HepG2 (cell line): Measurements from ENCODE around the gene CCDC136. TPM values are rescaled to one million over a fixed set of nuclear protein-coding genes. Genes with fewer than 3 reads are reported as not detected.

Source experiments
- ATAC-seq: fragments of 200-7000 bp; cut with Tn5 transposase; 3 replicates; pipeline ENCODE4 v1.9.1; 2020; ENCODE audit warnings: mild to moderate bottlenecking, moderate library complexity
- BruUV-seq: library from RNA; stranded (reverse); fragments of 400-500 nt; replicated peaks from 2 replicates; lab custom pipeline; 2021; lab: Mats Ljungman, UMichigan
- CTCF ChIA-PET: fragments of 300-600 bp; formaldehyde crosslinking; extraction: SDS; loops from one replicate; lab custom pipeline; 2021; ENCODE audit warnings: low total read pairs, inconsistent platforms, low intra/inter-chr PET ratio; lab: Yijun Ruan, JAX
- POLR2A ChIA-PET: fragments of 350-600 bp; sonication (Branson Sonifier 250); formaldehyde crosslinking; loops from one replicate; lab custom pipeline; 2020; ENCODE audit warnings: antibody characterized with exemption, inconsistent platforms; lab: Yijun Ruan, JAX
- DNase-seq: peaks from one replicate; pipeline ENCODE4 v3.0.0-alpha.2; 2015; ENCODE audit warnings: low spot score
- FAIRE-seq: peaks from 3 replicates; lab custom pipeline; 2011; peaks lifted over from hg19 to GRCh38; lab: Jason Lieb, UNC
- H2AFZ ChIP-seq: one replicate; pipeline ENCODE4 v1.6.1; 2011; ENCODE audit warnings: low read length, inconsistent platforms
- H3K27ac ChIP-seq: fragments of 300-600 bp; 3 replicates; pipeline ENCODE4 v1.8.0; 2011; ENCODE audit warnings: mixed run types, mild to moderate bottlenecking, mixed read lengths, low read length, inconsistent platforms; ENCODE audit not compliant: insufficient read depth; ENCODE audit errors: extremely low read length
- H3K27me3 ChIP-seq, 2 experiments: fragments of 200-600 bp in 1 of 2; 2 replicates in 1 of 2; 3 replicates in 1 of 2; pipeline versions ENCODE4 v1.6.0 to v1.8.0; 2011; ENCODE audit warnings: low read length in 2 of 2, mild to moderate bottlenecking in 2 of 2, moderate library complexity in 2 of 2, inconsistent platforms in 1 of 2; ENCODE audit not compliant: insufficient read depth in 2 of 2, control insufficient read depth in 1 of 2
- H3K36me3 ChIP-seq, 2 experiments: fragments of 200-600 bp in 1 of 2; replicated peaks in 1 of 2; 2 replicates in 1 of 2; 3 replicates in 1 of 2; pipeline versions ENCODE4 v1.5.1 to v1.8.0; 2011; ENCODE audit warnings: low read length in 2 of 2, inconsistent platforms in 1 of 2; ENCODE audit not compliant: insufficient read depth in 2 of 2, control insufficient read depth in 1 of 2
- H3K4me1 ChIP-seq: 2 replicates; pipeline ENCODE4 v1.5.1; 2012; ENCODE audit warnings: low read length, inconsistent platforms; ENCODE audit not compliant: insufficient read depth
- H3K4me2 ChIP-seq: 2 replicates; pipeline ENCODE4 v1.6.0; 2011; ENCODE audit warnings: low read depth, low read length, inconsistent platforms
- H3K4me3 ChIP-seq, 3 experiments: fragments of 200-600 bp in 1 of 3; sonication (generic), shearing (Covaris generic) in 1 of 3; replicated peaks in 1 of 3; 2 replicates each; pipeline ENCODE4 v1.5.1; 2011 to 2016; ENCODE audit warnings: low read length in 3 of 3, inconsistent platforms in 2 of 3, low read depth in 2 of 3, mild to moderate bottlenecking in 2 of 3, control low read depth in 1 of 3, mixed read lengths in 1 of 3; ENCODE audit not compliant: insufficient read depth in 1 of 3
- H3K79me2 ChIP-seq: one replicate; pipeline ENCODE4 v1.6.1; 2011; ENCODE audit warnings: low read length, inconsistent platforms; ENCODE audit not compliant: insufficient read depth
- H3K9ac ChIP-seq: 2 replicates; pipeline ENCODE4 v1.6.0; 2011; ENCODE audit warnings: mild to moderate bottlenecking, low read depth, low read length, inconsistent platforms; ENCODE audit not compliant: insufficient read depth
- H3K9me3 ChIP-seq: 2 replicates; pipeline ENCODE4 v1.5.1; 2012; ENCODE audit warnings: mild to moderate bottlenecking, low read length
- H4K20me1 ChIP-seq: 2 replicates; pipeline ENCODE4 v1.6.0; 2011; ENCODE audit warnings: inconsistent platforms, mild to moderate bottlenecking, low read length, moderate library complexity; ENCODE audit not compliant: insufficient read depth
- AKNA ChIP-seq: sonication (generic); formaldehyde crosslinking; IDR thresholded peaks from 2 replicates; pipeline ENCODE4 v1.4.0; 2020; ENCODE audit warnings: missing genetic modification reagents, borderline replicate concordance
- ERF ChIP-seq: IDR thresholded peaks from 2 replicates; pipeline ENCODE4 v1.6.1; 2018; ENCODE audit warnings: missing biosample characterization, missing genetic modification reagents
- HMGXB3 ChIP-seq: sonication (generic); formaldehyde crosslinking; IDR thresholded peaks from 2 replicates; pipeline ENCODE4 v1.4.0; 2020; ENCODE audit warnings: missing genetic modification reagents, borderline replicate concordance
- HNRNPK ChIP-seq: fragments of 200-400 bp; formaldehyde crosslinking; IDR thresholded peaks from 2 replicates; pipeline ENCODE4 v1.6.1; 2018; ENCODE audit warnings: low read length, low read depth, moderate library complexity, mild to moderate bottlenecking; ENCODE audit not compliant: poor library complexity, severe bottlenecking
- MIXL1 ChIP-seq: IDR thresholded peaks from 2 replicates; pipeline ENCODE4 v1.6.1; 2016
- REL ChIP-seq: sonication (generic); formaldehyde crosslinking; conservative IDR thresholded peaks from 2 replicates; pipeline ENCODE4 v1.8.0; 2022; ENCODE audit warnings: mild to moderate bottlenecking, missing genetic modification reagents, moderate library complexity
- SP4 ChIP-seq: sonication (generic); formaldehyde crosslinking; IDR thresholded peaks from 2 replicates; pipeline ENCODE4 v1.8.1; 2023; ENCODE audit warnings: mild to moderate bottlenecking, missing genetic modification reagents
- SRY ChIP-seq: sonication (generic); formaldehyde crosslinking; IDR thresholded peaks from 2 replicates; pipeline ENCODE4 v1.8.0; 2022; ENCODE audit warnings: mild to moderate bottlenecking, missing genetic modification reagents
- ZBTB20 ChIP-seq: sonication (generic); formaldehyde crosslinking; IDR thresholded peaks from 2 replicates; pipeline ENCODE4 v1.8.1; 2023; ENCODE audit warnings: missing genetic modification reagents, low read depth, mild to moderate bottlenecking, borderline replicate concordance
- ZNF83 ChIP-seq: sonication (generic); formaldehyde crosslinking; IDR thresholded peaks from 2 replicates; pipeline ENCODE4 v1.4.0; 2020; ENCODE audit warnings: missing genetic modification reagents, mild to moderate bottlenecking, borderline replicate concordance
- WGBS: methylation state at CpG from one replicate; pipeline ENCODE4 v1.1.6; 2017; ENCODE audit warnings: low lambda C conversion rate; 5-methylcytosine and 5-hydroxymethylcytosine counted together
- in situ Hi-C: cut with HindIII; loops from 2 replicates; pipeline ENCODE4 v1.10.0; 2017; ENCODE audit warnings: low pct_unique_long_range_greater_than_20kb; ENCODE audit not compliant: extremely low pct_ligation_motif_present
- intact Hi-C: fragments of 100-400 bp; cut with micrococcal nuclease; formaldehyde crosslinking; loops from one replicate; pipeline ENCODE4 v1.10.0; 2022; ENCODE audit not compliant: unreplicated experiment
- polyA plus RNA-seq, 8 experiments: library from polyadenylated mRNA; depleted of rRNA in 3 of 8; stranded (reverse) in 7 of 8; unstranded in 1 of 8; fragments of >200 nt; fragmentation: Illumina TruSeq in 4 of 8; extraction: Trizol in 4 of 8; gene quantifications; 2 replicates each; pipeline versions ENCODE4 v1.2.1 to v1.2.3, GENCODE V29; 2011 to 2016; ENCODE audit warnings: low read depth in 4 of 8, missing spikeins in 1 of 8, mixed read lengths in 1 of 8; ENCODE audit not compliant: insufficient read depth in 1 of 8
- total RNA-seq, 5 experiments: library from RNA; depleted of rRNA; stranded (reverse); fragments of >200 nt; fragmentation: Illumina TruSeq; extraction: Trizol; gene quantifications; 2 replicates each; pipeline ENCODE4 v1.2.3, GENCODE V29; 2016; ENCODE audit warnings: low read depth in 1 of 5
- TF ChIP-seq, protein P1 (sequence below): conservative IDR thresholded peaks from 2 replicates; pipeline ENCODE4 v1.6.1; 2018; ENCODE audit warnings: missing genetic modification reagents

The CCDC136 gene
- total and polyA plus RNA-seq, 2 of the 13 experiments (the other 11 are each of a cell fraction or from before 2014, with no cell fraction given) = 0.04 to 0.38 TPM

DNA sequence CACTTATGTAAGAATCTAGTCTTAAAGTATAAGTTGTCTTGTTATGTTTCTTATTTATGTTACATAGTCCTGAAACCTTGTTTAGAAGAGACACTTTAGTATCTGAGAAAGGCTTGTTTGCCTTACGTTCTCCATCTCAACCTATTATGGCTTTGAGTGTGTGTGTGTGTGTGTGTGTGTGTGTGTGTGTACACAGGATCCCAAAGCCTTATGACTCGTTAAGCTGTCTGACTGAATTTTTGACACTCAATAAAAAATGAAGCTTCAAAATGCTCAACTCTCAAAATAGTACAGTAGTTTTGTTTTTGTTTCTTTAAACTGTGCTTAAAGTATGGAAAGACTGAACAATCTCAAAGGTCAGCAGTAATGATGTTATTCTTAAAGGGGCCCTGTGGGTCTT lies 34.6 kb upstream of the CCDC136 start:
- no peak for FAIRE-seq
- no peak overlapping the region for H3K4me2 ChIP-seq
- no peaks in the 10 kb centered on the region for H3K9me3 ChIP-seq
- WGBS = 98% methylated on average over 2 of the region's 2 CpGs
- no peaks in the 10 kb centered on the region for H3K4me1 ChIP-seq
- CTCF ChIA-PET = no interaction called here
- H3K27ac ChIP-seq = no peak overlapping the region
- no TSS peak for BruUV-seq
- no peak for ATAC-seq
- POLR2A ChIA-PET = no interaction called here
- in situ Hi-C loops (no loop called here), intact Hi-C loops (no loop called here)
- DNase-seq = no peak
- H3K79me2 ChIP-seq = peaks cover 13% of the 10 kb centered on the region
- no peak overlapping the region for H3K4me3 ChIP-seq
- H3K36me3 ChIP-seq = peaks cover 12 to 88% of the 10 kb centered on the region in 2 experiments
- peaks cover 12% of the 10 kb centered on the region; the same call in 1 of the 2 replicates for H4K20me1 ChIP-seq
- no peak overlapping the region for H3K9ac ChIP-seq
- no peaks in the 10 kb centered on the region for H3K27me3 ChIP-seq
- H2AFZ ChIP-seq = no peak overlapping the region
- no peak for TF ChIP-seq HMGXB3 (CRISPR knock-in tag)
- TF ChIP-seq SRY (CRISPR knock-in tag) = no peak
- TF ChIP-seq ZBTB20 (CRISPR knock-in tag) = no peak
- TF ChIP-seq MIXL1 (CRISPR knock-in tag) = no peak
- TF ChIP-seq REL (CRISPR knock-in tag) = no peak
- TF ChIP-seq, protein P1, sequence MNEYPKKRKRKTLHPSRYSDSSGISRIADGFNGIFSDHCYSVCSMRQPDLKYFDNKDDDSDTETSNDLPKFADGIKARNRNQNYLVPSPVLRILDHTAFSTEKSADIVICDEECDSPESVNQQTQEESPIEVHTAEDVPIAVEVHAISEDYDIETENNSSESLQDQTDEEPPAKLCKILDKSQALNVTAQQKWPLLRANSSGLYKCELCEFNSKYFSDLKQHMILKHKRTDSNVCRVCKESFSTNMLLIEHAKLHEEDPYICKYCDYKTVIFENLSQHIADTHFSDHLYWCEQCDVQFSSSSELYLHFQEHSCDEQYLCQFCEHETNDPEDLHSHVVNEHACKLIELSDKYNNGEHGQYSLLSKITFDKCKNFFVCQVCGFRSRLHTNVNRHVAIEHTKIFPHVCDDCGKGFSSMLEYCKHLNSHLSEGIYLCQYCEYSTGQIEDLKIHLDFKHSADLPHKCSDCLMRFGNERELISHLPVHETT (CRISPR knock-in tag) = no peak
- TF ChIP-seq AKNA (CRISPR knock-in tag) = no peak
- TF ChIP-seq SP4 (CRISPR knock-in tag) = no peak
- no peak for TF ChIP-seq ERF (CRISPR knock-in tag)
- no peak for TF ChIP-seq HNRNPK
- no peak for TF ChIP-seq ZNF83 (CRISPR knock-in tag)
- TF ChIP-seq, all 625 proteins: peak for 0
